PC-9 (cell line): ENCODE measurements around the gene JADE2. TPM values are rescaled to one million over a fixed set of nuclear protein-coding genes. Genes with fewer than 3 reads are reported as not detected.

ENCODE experiments used
- BruUV-seq: library from RNA; stranded (reverse); fragments of 400-500 nt; replicated peaks from 2 replicates; lab custom pipeline; 2021; lab: Mats Ljungman, UMichigan
- CTCF ChIA-PET: fragments of 300-600 bp; sonication (Branson Sonifier 250); formaldehyde crosslinking; loops from one replicate; lab custom pipeline; 2022; ENCODE audit warnings: antibody characterized with exemption; lab: Charles Lee
- POLR2A ChIA-PET: fragments of 300-600 bp; sonication (Branson Sonifier 250); formaldehyde crosslinking; loops from one replicate; lab custom pipeline; 2022; ENCODE audit warnings: antibody characterized with exemption; ENCODE audit not compliant: unreplicated experiment; lab: Charles Lee
- DNase-seq, 2 experiments: peaks; one replicate each; pipeline versions ENCODE4 v3.0.0 to v3.0.0-alpha.2; 2015 to 2022; ENCODE audit warnings: mixed read lengths in 1 of 2
- H2AFZ ChIP-seq: fragments of 200-600 bp; sonication (generic); 2 replicates; pipeline ENCODE4 v1.8.1; 2017; ENCODE audit warnings: antibody characterized with exemption
- H3F3A ChIP-seq: fragments of 200-600 bp; sonication (generic); 2 replicates; pipeline ENCODE4 v1.8.1; 2017; ENCODE audit warnings: antibody characterized with exemption, mild to moderate bottlenecking, low read depth; ENCODE audit not compliant: insufficient read depth
- H3K27ac ChIP-seq: fragments of 200-600 bp; sonication (generic); 2 replicates; pipeline ENCODE4 v1.6.1; 2016; ENCODE audit warnings: mixed run types
- H3K27me3 ChIP-seq: fragments of 200-600 bp; sonication (generic); 2 replicates; pipeline ENCODE4 v1.6.1; 2016; ENCODE audit warnings: low read depth, mixed run types; ENCODE audit not compliant: insufficient read depth
- H3K36me3 ChIP-seq: fragments of 200-600 bp; sonication (generic); 2 replicates; pipeline ENCODE4 v1.6.1; 2016; ENCODE audit warnings: low read depth, mixed run types
- H3K4me1 ChIP-seq: fragments of 200-600 bp; sonication (generic); replicated peaks from 2 replicates; pipeline ENCODE4 v1.6.1; 2016; ENCODE audit warnings: mixed run types; ENCODE audit not compliant: insufficient read depth
- H3K4me2 ChIP-seq: fragments of 200-600 bp; sonication (generic); 2 replicates; pipeline ENCODE4 v1.6.1; 2017; ENCODE audit warnings: mixed run types
- H3K4me3 ChIP-seq: fragments of 200-600 bp; sonication (generic); 2 replicates; pipeline ENCODE4 v1.6.1; 2016; ENCODE audit warnings: mixed run types
- H3K79me2 ChIP-seq: fragments of 200-600 bp; sonication (generic); 2 replicates; pipeline ENCODE4 v1.6.1; 2017; ENCODE audit warnings: low read depth, mixed run types
- H3K9me2 ChIP-seq: fragments of 200-600 bp; sonication (generic); 2 replicates; pipeline ENCODE4 v1.8.1; 2017; ENCODE audit warnings: mild to moderate bottlenecking; ENCODE audit not compliant: insufficient read depth
- H3K9me3 ChIP-seq: fragments of 200-600 bp; sonication (generic); 2 replicates; pipeline ENCODE4 v1.8.1; 2016; ENCODE audit warnings: low read depth; ENCODE audit not compliant: insufficient read depth
- H4K20me1 ChIP-seq: fragments of 200-600 bp; sonication (generic); 2 replicates; pipeline ENCODE4 v1.8.1; 2017; ENCODE audit not compliant: insufficient read depth
- EZH2 ChIP-seq: fragments of 200-600 bp; sonication (generic); IDR thresholded peaks from 2 replicates; pipeline ENCODE4 v1.8.0; 2017; ENCODE audit warnings: antibody characterized with exemption, low read depth
- intact Hi-C: fragments of 100-400 bp; cut with micrococcal nuclease; formaldehyde crosslinking; loops from one replicate; pipeline ENCODE4 v1.10.0; 2022; ENCODE audit not compliant: unreplicated experiment
- total RNA-seq: library from RNA; stranded (reverse); gene quantifications from 2 replicates; pipeline ENCODE4 v1.2.3, GENCODE V29; 2021
- TF ChIP-seq, protein P1 (sequence below): fragments of 200-600 bp; sonication (generic); conservative IDR thresholded peaks from 2 replicates; pipeline ENCODE4 v1.6.1; 2017; ENCODE audit warnings: mixed run types, antibody characterized with exemption, mild to moderate bottlenecking, moderate library complexity

JADE2 gene
- total RNA-seq, 1 experiment from 2014 or later = 82.1 TPM

DNA sequence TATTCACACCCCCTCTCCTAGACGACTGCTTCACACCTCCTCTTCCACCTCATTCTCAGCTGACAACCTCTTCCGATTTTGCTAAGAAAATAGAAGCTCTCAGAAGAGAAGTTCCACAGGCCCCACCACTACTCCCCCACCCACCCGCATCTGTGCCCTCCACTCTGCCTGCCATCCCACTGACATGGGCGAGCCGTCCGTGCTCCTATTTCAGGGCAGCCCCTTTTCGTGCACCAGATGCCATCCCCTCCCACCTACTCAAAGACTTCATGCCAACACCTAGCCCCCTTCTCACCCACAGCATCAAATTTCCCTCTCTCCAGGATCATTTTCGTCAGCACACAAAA, 34.6 kb upstream of the JADE2 start:
- intact Hi-C loops = no loop called here
- no peaks in the 10 kb centered on the region for H3K36me3 ChIP-seq
- H4K20me1 ChIP-seq = no peaks in the 10 kb centered on the region
- no peak overlapping the region for H3K4me3 ChIP-seq
- no peak overlapping the region for H2AFZ ChIP-seq
- no peaks in the 10 kb centered on the region for H3F3A ChIP-seq
- H3K27ac ChIP-seq = no peak overlapping the region
- no peaks in the 10 kb centered on the region for H3K27me3 ChIP-seq
- no peaks in the 10 kb centered on the region for H3K79me2 ChIP-seq
- H3K9me2 ChIP-seq = no peaks in the 10 kb centered on the region
- POLR2A ChIA-PET = no interaction called here
- CTCF ChIA-PET = no interaction called here
- no peak for DNase-seq
- no peaks in the 10 kb centered on the region for H3K9me3 ChIP-seq
- no peak overlapping the region for H3K4me2 ChIP-seq
- no peaks in the 10 kb centered on the region for H3K4me1 ChIP-seq
- TF ChIP-seq EZH2 = no peak
- TF ChIP-seq, protein P1, sequence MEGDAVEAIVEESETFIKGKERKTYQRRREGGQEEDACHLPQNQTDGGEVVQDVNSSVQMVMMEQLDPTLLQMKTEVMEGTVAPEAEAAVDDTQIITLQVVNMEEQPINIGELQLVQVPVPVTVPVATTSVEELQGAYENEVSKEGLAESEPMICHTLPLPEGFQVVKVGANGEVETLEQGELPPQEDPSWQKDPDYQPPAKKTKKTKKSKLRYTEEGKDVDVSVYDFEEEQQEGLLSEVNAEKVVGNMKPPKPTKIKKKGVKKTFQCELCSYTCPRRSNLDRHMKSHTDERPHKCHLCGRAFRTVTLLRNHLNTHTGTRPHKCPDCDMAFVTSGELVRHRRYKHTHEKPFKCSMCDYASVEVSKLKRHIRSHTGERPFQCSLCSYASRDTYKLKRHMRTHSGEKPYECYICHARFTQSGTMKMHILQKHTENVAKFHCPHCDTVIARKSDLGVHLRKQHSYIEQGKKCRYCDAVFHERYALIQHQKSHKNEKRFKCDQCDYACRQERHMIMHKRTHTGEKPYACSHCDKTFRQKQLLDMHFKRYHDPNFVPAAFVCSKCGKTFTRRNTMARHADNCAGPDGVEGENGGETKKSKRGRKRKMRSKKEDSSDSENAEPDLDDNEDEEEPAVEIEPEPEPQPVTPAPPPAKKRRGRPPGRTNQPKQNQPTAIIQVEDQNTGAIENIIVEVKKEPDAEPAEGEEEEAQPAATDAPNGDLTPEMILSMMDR = no peak
- BruUV-seq = no TSS peak

DNA sequence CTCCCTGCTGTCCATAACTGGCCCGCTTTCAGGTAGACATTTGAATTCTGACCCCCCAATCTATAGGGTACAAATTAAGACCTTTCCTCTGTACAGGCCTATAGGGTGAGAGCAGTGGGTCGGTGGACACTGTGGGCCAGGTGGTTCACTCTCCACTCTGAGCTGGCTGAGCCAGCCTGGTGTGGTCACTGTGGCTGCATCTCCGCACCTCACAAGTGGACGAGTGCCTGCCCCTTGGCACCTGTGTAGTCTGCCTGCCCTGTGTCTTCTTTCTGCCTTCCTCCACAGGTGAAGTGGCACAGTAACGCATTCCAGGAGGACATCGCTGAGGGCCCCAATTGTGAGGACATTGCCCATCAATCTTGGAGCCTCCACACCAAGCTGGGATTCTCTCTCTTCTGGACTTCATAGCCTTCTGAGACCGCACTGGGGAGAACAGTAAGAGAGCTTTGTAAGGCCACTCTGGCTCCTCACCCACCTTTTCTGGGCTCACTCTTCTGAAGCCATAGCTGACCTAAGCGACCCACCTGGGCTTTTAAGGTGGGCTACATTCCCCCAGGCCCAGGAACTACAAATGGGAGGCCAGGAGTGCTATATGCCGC, 33.5 kb upstream of the JADE2 start:
- Histone ChIP-seq H3K4me3 (no peak overlapping the region), H4K20me1 (no peaks in the 10 kb centered on the region), H2AFZ (no peak overlapping the region), H3F3A (no peaks in the 10 kb centered on the region), H3K9me2 (no peaks in the 10 kb centered on the region), H3K9me3 (no peaks in the 10 kb centered on the region), H3K4me1 (no peaks in the 10 kb centered on the region), H3K27me3 (no peaks in the 10 kb centered on the region), H3K27ac (no peak overlapping the region), H3K36me3 (no peaks in the 10 kb centered on the region), H3K4me2 (no peak overlapping the region), H3K79me2 (no peaks in the 10 kb centered on the region)
- intact Hi-C loops = no loop called here
- CTCF ChIA-PET = no interaction called here
- POLR2A ChIA-PET = interaction anchor here (0.6 kb wide), 1 partner anchor 31 kb away, joined by 3 read pairs; no protein-coding TSS in a partner anchor
- DNase-seq = no peak
- TF ChIP-seq EZH2 = no peak
- TF ChIP-seq, protein P1 = no peak
- no TSS peak for BruUV-seq

DNA sequence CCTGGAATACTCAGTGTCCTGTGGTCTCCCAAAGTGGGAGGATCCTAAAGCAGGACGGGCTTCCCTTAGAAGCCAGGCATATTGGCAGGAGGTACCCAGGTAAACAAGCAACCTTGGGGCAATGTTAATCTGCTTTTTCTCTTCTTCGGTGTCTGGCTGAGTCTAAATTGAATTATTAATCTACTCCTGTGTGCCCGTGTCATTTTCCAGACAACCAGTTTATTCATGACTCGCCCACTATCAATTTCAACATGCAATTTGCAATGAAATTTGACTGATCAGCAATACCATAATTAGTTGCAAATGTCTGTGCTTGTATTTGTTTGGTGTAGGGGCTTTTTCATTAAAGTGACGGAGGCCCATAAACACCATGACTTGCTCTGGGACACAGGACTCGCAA, 32.9 kb upstream of the JADE2 start:
- no peaks in the 10 kb centered on the region for H3K9me3 ChIP-seq
- no peaks in the 10 kb centered on the region for H3K36me3 ChIP-seq
- H3K27ac ChIP-seq = no peak overlapping the region
- BruUV-seq = no TSS peak
- intact Hi-C loops = no loop called here
- H4K20me1 ChIP-seq = no peaks in the 10 kb centered on the region
- DNase-seq = no peak
- H3F3A ChIP-seq = no peaks in the 10 kb centered on the region
- no peak overlapping the region for H2AFZ ChIP-seq
- ChIA-PET POLR2A (interaction anchor here (0.6 kb wide), 1 partner anchor 30 kb away, joined by 3 read pairs; no protein-coding TSS in a partner anchor), CTCF (no interaction called here)
- no peaks in the 10 kb centered on the region for H3K27me3 ChIP-seq
- TF ChIP-seq EZH2 = no peak
- TF ChIP-seq, protein P1 = no peak
- H3K4me1 ChIP-seq = no peaks in the 10 kb centered on the region
- H3K9me2 ChIP-seq = no peaks in the 10 kb centered on the region
- no peaks in the 10 kb centered on the region for H3K79me2 ChIP-seq
- H3K4me2 ChIP-seq = no peak overlapping the region
- H3K4me3 ChIP-seq = no peak overlapping the region
